BLaER1 (cell line): Measurements from ENCODE around the gene CDH13.

ENCODE experiments used
- H3K27ac ChIP-seq: shearing (Covaris generic); formaldehyde crosslinking; 2 replicates; pipeline ENCODE4 v1.8.1; 2022
- H3K27me3 ChIP-seq: shearing (Covaris generic); formaldehyde crosslinking; 2 replicates; pipeline ENCODE4 v1.8.1; 2022
- H3K36me3 ChIP-seq: shearing (Covaris generic); formaldehyde crosslinking; 2 replicates; pipeline ENCODE4 v1.8.1; 2022
- H3K4me1 ChIP-seq: shearing (Covaris generic); formaldehyde crosslinking; 2 replicates; pipeline ENCODE4 v1.8.1; 2022
- H3K4me2 ChIP-seq: shearing (Covaris generic); formaldehyde crosslinking; 2 replicates; pipeline ENCODE4 v1.8.1; 2022
- H3K4me3 ChIP-seq: shearing (Covaris generic); formaldehyde crosslinking; 2 replicates; pipeline ENCODE4 v1.8.1; 2022
- H3K9ac ChIP-seq: shearing (Covaris generic); formaldehyde crosslinking; 2 replicates; pipeline ENCODE4 v1.8.1; 2022
- H3K9me3 ChIP-seq: shearing (Covaris generic); formaldehyde crosslinking; 2 replicates; pipeline ENCODE4 v1.8.1; 2022
- H4K20me1 ChIP-seq: shearing (Covaris generic); formaldehyde crosslinking; 2 replicates; pipeline ENCODE4 v1.8.1; 2022
- Cebpa-rat ChIP-seq: shearing (Covaris generic); IDR thresholded peaks from 2 replicates; pipeline ENCODE4 v1.8.1; 2022

The CDH13 gene

GRCh38 chr16:83273504-83274173 is 646.9 kb downstream of the CDH13 start:
- no peaks in the 10 kb centered on the region for H3K36me3 ChIP-seq
- no peak overlapping the region for H3K4me3 ChIP-seq
- no peak for TF ChIP-seq Cebpa-rat
- no peaks in the 10 kb centered on the region for H3K9me3 ChIP-seq
- no peaks in the 10 kb centered on the region for H3K27me3 ChIP-seq
- no peak overlapping the region for H3K9ac ChIP-seq
- H3K4me2 ChIP-seq: no peak overlapping the region
- no peaks in the 10 kb centered on the region for H4K20me1 ChIP-seq
- no peaks in the 10 kb centered on the region for H3K4me1 ChIP-seq
- no peak overlapping the region for H3K27ac ChIP-seq

DNA sequence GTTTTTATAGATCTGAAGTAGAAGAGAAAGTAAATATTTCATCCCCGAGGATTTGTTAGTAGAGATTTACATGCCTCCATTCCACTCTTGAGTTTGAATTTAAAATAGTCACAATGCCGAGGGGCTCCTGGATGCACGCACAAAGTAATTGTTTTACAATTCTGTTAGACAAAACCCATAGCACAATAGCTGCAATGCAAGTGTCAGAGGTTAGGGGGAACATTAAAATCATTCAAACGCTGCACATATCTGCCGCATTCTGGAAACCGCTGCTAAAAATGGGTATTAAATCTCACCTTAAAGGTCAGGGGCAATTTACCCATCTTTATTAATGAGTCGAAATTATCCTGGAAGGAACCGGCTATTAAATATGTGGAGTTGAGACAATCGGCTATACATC is 652.5 kb downstream of the CDH13 start:
- no peaks in the 10 kb centered on the region for H3K27me3 ChIP-seq
- H3K36me3 ChIP-seq: no peaks in the 10 kb centered on the region
- no peak overlapping the region for H3K4me3 ChIP-seq
- H3K4me2 ChIP-seq: no peak overlapping the region
- TF ChIP-seq Cebpa-rat: no peak
- H4K20me1 ChIP-seq: no peaks in the 10 kb centered on the region
- H3K4me1 ChIP-seq: no peaks in the 10 kb centered on the region
- H3K27ac ChIP-seq: no peak overlapping the region
- H3K9me3 ChIP-seq: no peaks in the 10 kb centered on the region
- no peak overlapping the region for H3K9ac ChIP-seq

- H3K4me3 ChIP-seq: no peak overlapping the region
- H3K4me1 ChIP-seq: peaks cover 17% of the 10 kb centered on the region
- H3K36me3 ChIP-seq: no peaks in the 10 kb centered on the region
These were observed 659.2 kb downstream of the CDH13 start for GRCh38 chr16:83285921-83286320.

DNA sequence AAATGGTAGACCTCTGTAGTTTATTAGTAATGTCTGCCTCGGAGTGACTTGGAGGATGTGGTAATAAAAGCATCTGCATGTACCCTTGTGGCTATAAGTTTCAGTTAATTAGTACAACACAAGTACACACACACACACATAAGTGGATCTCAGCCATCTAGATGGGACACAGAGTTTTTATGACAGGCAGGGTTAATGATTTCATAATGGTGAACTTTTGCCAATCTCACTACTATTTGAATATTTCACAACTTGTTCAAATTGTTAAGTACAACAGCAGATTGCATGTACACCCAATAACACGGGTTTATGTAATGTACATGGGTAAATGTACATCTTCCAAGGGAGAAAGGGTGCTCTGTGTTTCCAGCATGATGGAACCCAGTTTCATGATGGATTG is 669.7 kb downstream of the CDH13 start:
- Histone ChIP-seq H3K9ac (no peak overlapping the region), H3K27me3 (no peaks in the 10 kb centered on the region), H3K4me2 (no peak overlapping the region), H3K4me3 (no peak overlapping the region), H3K9me3 (peaks cover 6% of the 10 kb centered on the region; the same call in 1 of the 2 replicates), H3K27ac (no peak overlapping the region), H4K20me1 (no peaks in the 10 kb centered on the region), H3K4me1 (peaks cover 10% of the 10 kb centered on the region), H3K36me3 (no peaks in the 10 kb centered on the region)
- no peak for TF ChIP-seq Cebpa-rat

More at GRCh38 chr16:83285921-83286320, 659.2 kb downstream of the CDH13 start:
- Histone ChIP-seq H3K27me3 (no peaks in the 10 kb centered on the region), H3K27ac (no peak overlapping the region), H3K9me3 (peaks cover 9% of the 10 kb centered on the region), H3K4me2 (no peak overlapping the region), H3K9ac (no peak overlapping the region), H4K20me1 (no peaks in the 10 kb centered on the region)
- no peak for TF ChIP-seq Cebpa-rat

- no peaks in the 10 kb centered on the region for H3K4me1 ChIP-seq
- no peak overlapping the region for H3K4me2 ChIP-seq
- H3K9me3 ChIP-seq: peaks cover 6% of the 10 kb centered on the region; the same call in 1 of the 2 replicates
- no peak overlapping the region for H3K27ac ChIP-seq
- no peaks in the 10 kb centered on the region for H3K36me3 ChIP-seq
- no peak overlapping the region for H3K4me3 ChIP-seq
- H4K20me1 ChIP-seq: no peaks in the 10 kb centered on the region
- no peaks in the 10 kb centered on the region for H3K27me3 ChIP-seq
- no peak for TF ChIP-seq Cebpa-rat
- no peak overlapping the region for H3K9ac ChIP-seq
These were observed 671.8 kb downstream of the CDH13 start for GRCh38 chr16:83298541-83298940.

GRCh38 chr16:83300326-83300725 is 673.6 kb downstream of the CDH13 start:
- TF ChIP-seq Cebpa-rat: no peak
- no peaks in the 10 kb centered on the region for H3K27me3 ChIP-seq
- no peak overlapping the region for H3K27ac ChIP-seq
- no peak overlapping the region for H3K9ac ChIP-seq
- no peaks in the 10 kb centered on the region for H3K36me3 ChIP-seq
- no peak overlapping the region for H3K4me2 ChIP-seq
- no peaks in the 10 kb centered on the region for H4K20me1 ChIP-seq
- no peak overlapping the region for H3K4me3 ChIP-seq
- no peaks in the 10 kb centered on the region for H3K9me3 ChIP-seq
- peaks cover 14% of the 10 kb centered on the region for H3K4me1 ChIP-seq

DNA sequence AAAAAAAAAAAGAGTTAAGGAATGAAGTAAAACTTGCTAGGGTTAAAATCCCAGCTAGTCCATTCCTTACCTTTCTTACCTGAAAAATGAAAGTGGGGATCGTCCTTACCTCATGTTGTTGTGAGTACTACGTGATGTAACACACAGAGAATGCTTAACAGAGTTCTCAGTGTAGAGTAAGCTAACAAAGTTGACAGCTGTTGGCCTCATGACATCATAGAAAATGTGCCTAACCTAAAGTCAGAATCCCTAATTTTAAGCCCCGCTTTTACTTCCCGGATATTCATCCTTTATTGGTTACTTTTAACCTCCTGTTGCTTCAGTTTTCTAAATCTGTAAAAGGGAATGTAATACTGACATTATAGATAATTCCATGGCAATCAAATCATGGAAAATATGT is 675.2 kb downstream of the CDH13 start:
- Histone ChIP-seq H4K20me1 (no peaks in the 10 kb centered on the region), H3K4me2 (no peak overlapping the region), H3K4me1 (peaks cover 31% of the 10 kb centered on the region), H3K27ac (no peak overlapping the region), H3K4me3 (no peak overlapping the region), H3K27me3 (no peaks in the 10 kb centered on the region), H3K9ac (no peak overlapping the region), H3K36me3 (no peaks in the 10 kb centered on the region), H3K9me3 (no peaks in the 10 kb centered on the region)
- no peak for TF ChIP-seq Cebpa-rat

- Histone ChIP-seq H3K27ac (no peak overlapping the region), H3K9me3 (no peaks in the 10 kb centered on the region), H3K4me3 (no peak overlapping the region), H4K20me1 (no peaks in the 10 kb centered on the region), H3K4me2 (no peak overlapping the region), H3K4me1 (peaks cover 40% of the 10 kb centered on the region), H3K36me3 (no peaks in the 10 kb centered on the region), H3K9ac (no peak overlapping the region), H3K27me3 (no peaks in the 10 kb centered on the region)
- no peak for TF ChIP-seq Cebpa-rat
These were observed 676.1 kb downstream of the CDH13 start for GRCh38 chr16:83302853-83303252.

DNA sequence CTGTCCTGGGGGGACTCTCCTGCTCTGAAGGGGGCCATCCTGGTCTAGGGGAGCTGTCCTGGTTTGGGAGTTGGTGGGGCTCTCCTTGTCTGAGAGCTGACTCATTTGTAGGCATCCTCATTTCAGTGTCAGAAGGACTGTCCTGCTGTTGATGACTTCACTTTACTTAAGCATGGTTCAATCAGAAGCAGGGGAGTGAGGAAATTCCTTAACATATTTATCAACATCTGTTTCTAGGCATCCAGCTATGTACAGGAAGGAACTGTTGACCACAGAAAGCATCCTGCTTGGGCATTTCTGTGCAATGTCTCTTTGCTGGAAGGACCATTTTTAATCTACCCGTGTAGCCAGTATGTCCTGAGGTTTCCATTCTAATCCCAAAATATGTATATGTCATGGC is 678.3 kb downstream of the CDH13 start:
- Histone ChIP-seq H3K36me3 (no peaks in the 10 kb centered on the region), H4K20me1 (no peaks in the 10 kb centered on the region), H3K4me1 (peaks cover 62% of the 10 kb centered on the region), H3K4me3 (no peak overlapping the region), H3K27ac (no peak overlapping the region), H3K27me3 (no peaks in the 10 kb centered on the region), H3K9ac (no peak overlapping the region), H3K9me3 (no peaks in the 10 kb centered on the region), H3K4me2 (peak overlapping the region; percentile 89)
- no peak for TF ChIP-seq Cebpa-rat

GRCh38 chr16:83306961-83307593 is 680.3 kb downstream of the CDH13 start:
- Histone ChIP-seq H3K4me1 (peaks cover 73% of the 10 kb centered on the region), H3K36me3 (no peaks in the 10 kb centered on the region), H3K27me3 (no peaks in the 10 kb centered on the region), H3K4me2 (peak overlapping the region; percentile 89), H3K9ac (no peak overlapping the region), H3K9me3 (no peaks in the 10 kb centered on the region), H3K4me3 (peak overlapping the region; percentile 4; the same call in 1 of the 2 replicates), H4K20me1 (no peaks in the 10 kb centered on the region), H3K27ac (no peak overlapping the region)
- no peak for TF ChIP-seq Cebpa-rat
